HepG2 (cell line): Measurements from ENCODE around the gene IRF2BPL. TPM values are rescaled to one million over a fixed set of nuclear protein-coding genes. Genes with fewer than 3 reads are reported as not detected.

Source experiments
- BCLAF1 ChIP-seq: fragments of 450-650 bp; IDR thresholded peaks from 2 replicates; pipeline ENCODE4 v1.6.1; 2017; ENCODE audit warnings: mild to moderate bottlenecking
- CBX1 ChIP-seq: IDR thresholded peaks from one replicate; pipeline ENCODE4 v1.6.1; 2016; ENCODE audit warnings: antibody characterized with exemption, low read depth
- FOXO4 ChIP-seq: sonication (generic); formaldehyde crosslinking; conservative IDR thresholded peaks from 2 replicates; pipeline ENCODE4 v1.8.1; 2023; ENCODE audit warnings: missing genetic modification reagents
- HNRNPLL ChIP-seq: fragments of 200-400 bp; formaldehyde crosslinking; IDR thresholded peaks from 2 replicates; pipeline ENCODE4 v1.6.1; 2017; ENCODE audit warnings: mild to moderate bottlenecking, low read depth, low read length; ENCODE audit not compliant: poor library complexity, severe bottlenecking
- MAZ ChIP-seq, 2 experiments: sonication (generic) in 1 of 2; formaldehyde crosslinking in 1 of 2; IDR thresholded peaks; 2 replicates each; pipeline versions ENCODE4 v1.5.0 to v1.6.1; 2012 to 2020; ENCODE audit warnings: low read depth in 2 of 2, mild to moderate bottlenecking in 2 of 2, borderline replicate concordance in 1 of 2, improper control_type of control experiment in 1 of 2, low read length in 1 of 2, missing genetic modification reagents in 1 of 2, moderate library complexity in 1 of 2
- PRPF4 ChIP-seq: fragments of 200-400 bp; formaldehyde crosslinking; IDR thresholded peaks from 2 replicates; pipeline ENCODE4 v1.6.1; 2016; ENCODE audit warnings: low read length, low read depth; ENCODE audit not compliant: poor library complexity, severe bottlenecking
- RFXAP ChIP-seq: sonication (generic); formaldehyde crosslinking; IDR thresholded peaks from 2 replicates; pipeline ENCODE4 v1.4.0; 2020; ENCODE audit warnings: missing genetic modification reagents, borderline replicate concordance
- SNAI1 ChIP-seq: sonication (generic); formaldehyde crosslinking; IDR thresholded peaks from 2 replicates; pipeline ENCODE4 v1.5.0; 2020; ENCODE audit warnings: mild to moderate bottlenecking, missing genetic modification reagents, borderline replicate concordance
- SNAPC5 ChIP-seq: sonication (generic); formaldehyde crosslinking; IDR thresholded peaks from 2 replicates; pipeline ENCODE4 v1.8.1; 2023; ENCODE audit warnings: mild to moderate bottlenecking, missing genetic modification reagents, borderline replicate concordance
- TOE1 ChIP-seq: sonication (generic); formaldehyde crosslinking; IDR thresholded peaks from 2 replicates; pipeline ENCODE4 v1.4.0; 2020; ENCODE audit warnings: mild to moderate bottlenecking, missing genetic modification reagents
- XRCC5 ChIP-seq: fragments of 200-400 bp; formaldehyde crosslinking; optimal IDR thresholded peaks from 2 replicates; pipeline ENCODE3; 2017; ENCODE audit warnings: mild to moderate bottlenecking, low read length
- ZBTB38 ChIP-seq: sonication (generic); formaldehyde crosslinking; IDR thresholded peaks from 2 replicates; pipeline ENCODE4 v1.5.1; 2020; ENCODE audit warnings: mild to moderate bottlenecking, missing genetic modification reagents
- ZFP1 ChIP-seq: IDR thresholded peaks from 2 replicates; pipeline ENCODE4 v1.6.1; 2016
- ZNF280B ChIP-seq: sonication (generic); formaldehyde crosslinking; IDR thresholded peaks from 2 replicates; pipeline ENCODE4 v1.5.0; 2020; ENCODE audit warnings: missing genetic modification reagents, mild to moderate bottlenecking, borderline replicate concordance
- ZNF34 ChIP-seq: sonication (generic); formaldehyde crosslinking; IDR thresholded peaks from 2 replicates; pipeline ENCODE4 v1.4.0; 2020; ENCODE audit warnings: mild to moderate bottlenecking, missing genetic modification reagents, borderline replicate concordance
- ZNF383 ChIP-seq: sonication (generic); formaldehyde crosslinking; IDR thresholded peaks from 2 replicates; pipeline ENCODE4 v1.4.0; 2020; ENCODE audit warnings: missing genetic modification reagents, mild to moderate bottlenecking, borderline replicate concordance
- ZNF446 ChIP-seq: sonication (generic); formaldehyde crosslinking; IDR thresholded peaks from 2 replicates; pipeline ENCODE4 v1.5.0; 2020; ENCODE audit warnings: mild to moderate bottlenecking, missing genetic modification reagents
- ZNF558 ChIP-seq: sonication (generic); formaldehyde crosslinking; IDR thresholded peaks from 2 replicates; pipeline ENCODE4 v1.9.0; 2022; ENCODE audit warnings: mild to moderate bottlenecking, missing genetic modification reagents, borderline replicate concordance
- ZNF639 ChIP-seq: conservative IDR thresholded peaks from 2 replicates; pipeline ENCODE4 v1.6.1; 2018; ENCODE audit warnings: missing genetic modification reagents
- ZNF660 ChIP-seq: sonication (generic); formaldehyde crosslinking; IDR thresholded peaks from 2 replicates; pipeline ENCODE4 v1.5.1; 2020; ENCODE audit warnings: mild to moderate bottlenecking, low read depth, missing genetic modification reagents, borderline replicate concordance
- ZNF891 ChIP-seq: sonication (generic); formaldehyde crosslinking; IDR thresholded peaks from 2 replicates; pipeline ENCODE4 v1.5.0; 2020; ENCODE audit warnings: mild to moderate bottlenecking, missing genetic modification reagents
- ZSCAN9 ChIP-seq: IDR thresholded peaks from 2 replicates; pipeline ENCODE4 v1.6.1; 2016; ENCODE audit warnings: borderline replicate concordance
- polyA plus RNA-seq, 8 experiments: library from polyadenylated mRNA; depleted of rRNA in 3 of 8; stranded (reverse) in 7 of 8; unstranded in 1 of 8; fragments of >200 nt; fragmentation: Illumina TruSeq in 4 of 8; extraction: Trizol in 4 of 8; gene quantifications; 2 replicates each; pipeline versions ENCODE4 v1.2.1 to v1.2.3, GENCODE V29; 2011 to 2016; ENCODE audit warnings: low read depth in 4 of 8, missing spikeins in 1 of 8, mixed read lengths in 1 of 8; ENCODE audit not compliant: insufficient read depth in 1 of 8
- total RNA-seq, 5 experiments: library from RNA; depleted of rRNA; stranded (reverse); fragments of >200 nt; fragmentation: Illumina TruSeq; extraction: Trizol; gene quantifications; 2 replicates each; pipeline ENCODE4 v1.2.3, GENCODE V29; 2016; ENCODE audit warnings: low read depth in 1 of 5

Gene IRF2BPL
- total and polyA plus RNA-seq, 2 of the 13 experiments (the other 11 are each of a cell fraction or from before 2014, with no cell fraction given) = 6.6 to 8.4 TPM

- TF ChIP-seq HNRNPLL (no peak), ZNF639 (CRISPR knock-in tag) (no peak), ZNF383 (CRISPR knock-in tag) (no peak), CBX1 (no peak), ZNF34 (CRISPR knock-in tag) (no peak), FOXO4 (CRISPR knock-in tag) (no peak), ZNF891 (CRISPR knock-in tag) (no peak), ZNF280B (CRISPR knock-in tag) (no peak), MAZ (IDR thresholded peaks at IDR 0.05; ENCODE audit: borderline replicate concordance, low read depth, low read length) (no peak), MAZ (CRISPR knock-in tag; IDR thresholded peaks at IDR 0.05; ENCODE audit: low read depth) (no peak), ZNF660 (CRISPR knock-in tag) (no peak), RFXAP (no peak), XRCC5 (peak; percentile 55), ZSCAN9 (CRISPR knock-in tag) (peak; percentile 76; the same call in 1 of the 2 replicates), ZBTB38 (CRISPR knock-in tag) (no peak), SNAI1 (no peak), PRPF4 (no peak), SNAPC5 (CRISPR knock-in tag) (no peak), BCLAF1 (no peak), ZNF558 (CRISPR knock-in tag) (no peak), ZFP1 (CRISPR knock-in tag) (no peak), ZNF446 (CRISPR knock-in tag) (no peak), TOE1 (no peak)
Observed at GRCh38 chr14:77043177-77043983, 14.9 kb upstream of the IRF2BPL start (continued).
